GM15510 (cell line): ENCODE results near the gene MYCBPAP.

Experiments
- POLR2A ChIP-seq: IDR thresholded peaks from 3 replicates; pipeline ENCODE4 v1.6.1; 2011; ENCODE audit warnings: borderline replicate concordance; ENCODE audit not compliant: insufficient read length; ENCODE audit errors: extremely low read depth

Gene MYCBPAP

GRCh38 chr17:50568659-50569058 lies 60.4 kb downstream of the MYCBPAP start:
- TF ChIP-seq POLR2A: no peak

GRCh38 chr17:50569592-50569991 lies 61.4 kb downstream of the MYCBPAP start:
- TF ChIP-seq POLR2A: no peak

DNA sequence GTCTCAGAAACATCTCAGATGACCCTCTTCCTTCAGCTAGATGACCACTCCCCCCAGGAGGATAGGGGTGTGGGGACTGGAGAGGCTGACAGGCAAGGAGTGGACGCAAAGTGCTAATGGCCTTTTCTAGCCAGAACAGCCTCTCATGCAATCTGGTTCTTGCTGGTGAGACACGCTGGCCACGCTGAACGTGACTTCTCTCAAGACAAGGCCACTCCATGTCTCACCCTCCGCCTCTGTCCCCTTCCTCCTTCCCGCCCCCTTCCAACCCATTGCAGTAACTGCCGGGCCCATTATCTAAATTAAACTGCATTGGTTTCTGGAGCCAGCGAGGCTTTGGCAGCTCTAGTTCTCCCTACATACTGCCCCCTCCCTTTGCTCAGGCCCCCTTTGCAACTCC lies 61.8 kb downstream of the MYCBPAP start:
- no peak for TF ChIP-seq POLR2A

- TF ChIP-seq POLR2A: no peak
Observed at GRCh38 chr17:50570528-50570927, 62.3 kb downstream of the MYCBPAP start.

- TF ChIP-seq POLR2A: no peak
Observed at GRCh38 chr17:50571681-50572080, 63.4 kb downstream of the MYCBPAP start.

DNA sequence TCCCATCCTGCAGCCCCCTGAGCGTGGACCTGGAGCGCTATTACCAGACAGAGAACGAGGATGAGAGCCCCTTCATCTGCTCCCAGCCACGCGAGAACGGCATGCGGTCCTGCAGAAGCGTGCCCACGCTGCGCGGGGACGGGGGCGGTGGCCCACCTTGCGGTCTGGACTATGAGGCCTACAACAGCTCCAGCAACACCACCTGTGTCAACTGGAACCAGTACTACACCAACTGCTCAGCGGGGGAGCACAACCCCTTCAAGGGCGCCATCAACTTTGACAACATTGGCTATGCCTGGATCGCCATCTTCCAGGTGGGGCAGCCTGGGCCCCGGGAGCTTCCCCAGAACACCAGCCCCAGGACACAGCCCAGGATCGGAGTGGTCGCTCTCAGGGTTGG lies 64.3 kb downstream of the MYCBPAP start:
- TF ChIP-seq POLR2A: no peak

DNA sequence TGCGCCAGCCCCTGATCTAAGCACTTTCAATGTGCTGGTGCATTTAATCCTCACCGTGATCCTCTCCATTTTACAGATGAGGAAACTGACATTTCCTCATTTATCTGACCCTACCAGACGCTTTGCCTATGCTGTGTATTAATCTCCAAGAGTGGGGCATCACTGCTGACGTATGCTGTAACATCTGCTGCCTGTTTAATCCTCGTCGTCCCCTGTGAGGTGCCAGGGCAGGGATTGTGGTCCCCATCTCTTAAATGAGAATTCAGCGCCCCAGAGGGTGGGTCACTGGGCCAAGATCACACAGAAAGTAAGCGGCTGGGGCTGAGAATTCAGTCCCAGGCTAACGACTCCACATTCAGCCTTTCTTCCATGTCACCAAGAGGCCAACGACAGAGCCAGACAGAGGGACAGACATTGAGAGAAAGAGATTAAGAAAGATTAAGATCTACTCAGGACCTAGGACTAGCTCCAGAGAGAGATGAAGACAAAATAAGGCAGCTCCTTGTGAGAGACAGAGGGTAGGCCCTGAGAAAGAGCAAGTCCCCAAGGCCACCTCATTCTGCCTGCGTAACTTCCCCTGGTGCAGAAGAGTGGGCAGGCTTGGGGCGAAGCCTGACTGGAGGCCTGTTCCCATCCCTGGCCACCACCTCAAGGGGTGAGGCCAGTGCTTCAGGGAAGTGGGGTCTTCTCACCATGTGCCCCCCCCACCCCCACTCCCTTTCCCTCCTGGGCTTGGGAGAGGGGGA lies 65.8 kb downstream of the MYCBPAP start:
- TF ChIP-seq POLR2A: no peak

GRCh38 chr17:50575581-50576210 lies 67.5 kb downstream of the MYCBPAP start:
- TF ChIP-seq POLR2A: no peak

DNA sequence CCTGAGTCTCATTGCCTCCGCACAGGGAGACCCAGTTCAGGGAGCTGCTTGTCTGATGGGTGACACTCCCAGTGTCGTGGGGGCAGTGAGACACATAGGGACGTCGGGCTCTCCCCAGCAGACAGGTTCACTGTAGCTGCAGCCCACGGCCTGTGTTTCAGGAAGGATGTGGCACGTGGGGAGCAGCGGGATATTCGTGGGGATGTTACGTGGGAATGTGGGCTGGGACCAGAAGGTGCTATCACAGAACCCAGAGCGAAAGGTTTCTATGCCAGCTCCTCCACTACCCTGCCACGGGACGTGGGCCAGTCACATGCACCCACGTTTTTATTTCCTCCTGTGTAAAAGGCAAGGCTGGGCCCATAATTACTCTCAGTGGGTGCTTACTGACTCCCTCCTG lies 68.6 kb downstream of the MYCBPAP start:
- TF ChIP-seq POLR2A: no peak

- TF ChIP-seq POLR2A: no peak
Observed at GRCh38 chr17:50577451-50577954, 69.3 kb downstream of the MYCBPAP start.

DNA sequence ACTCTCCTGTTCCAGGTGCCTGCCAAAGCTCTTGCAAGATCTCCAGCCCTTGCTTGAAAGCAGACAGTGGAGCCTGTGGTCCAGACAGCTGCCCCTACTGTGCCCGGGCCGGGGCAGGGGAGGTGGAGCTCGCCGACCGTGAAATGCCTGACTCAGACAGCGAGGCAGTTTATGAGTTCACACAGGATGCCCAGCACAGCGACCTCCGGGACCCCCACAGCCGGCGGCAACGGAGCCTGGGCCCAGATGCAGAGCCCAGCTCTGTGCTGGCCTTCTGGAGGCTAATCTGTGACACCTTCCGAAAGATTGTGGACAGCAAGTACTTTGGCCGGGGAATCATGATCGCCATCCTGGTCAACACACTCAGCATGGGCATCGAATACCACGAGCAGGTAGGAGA lies 69.9 kb downstream of the MYCBPAP start:
- no peak for TF ChIP-seq POLR2A

DNA sequence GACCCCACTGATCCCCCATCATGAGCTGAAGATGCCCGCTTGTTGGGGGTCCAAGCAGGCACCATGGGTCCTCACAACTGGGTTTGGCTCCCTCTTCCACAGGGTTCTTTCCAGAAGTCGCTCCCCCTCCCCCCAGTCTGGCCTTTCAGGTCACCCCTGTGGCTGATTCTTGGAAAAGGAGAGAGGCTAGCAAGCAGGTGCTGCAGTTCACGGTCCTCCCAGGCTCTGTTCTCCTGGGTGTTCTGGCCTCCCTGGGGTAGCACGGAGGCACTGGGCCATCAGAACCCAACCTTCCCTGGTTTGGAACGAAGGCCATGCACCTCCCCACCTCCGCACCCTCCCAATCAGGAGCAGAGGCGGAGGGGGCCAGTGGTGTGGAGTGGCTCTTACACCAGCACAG lies 71.2 kb downstream of the MYCBPAP start:
- TF ChIP-seq POLR2A: no peak

- TF ChIP-seq POLR2A: no peak
Observed at GRCh38 chr17:50580646-50581045, 72.4 kb downstream of the MYCBPAP start.
